Activated effector memory CD4-positive, alpha-beta T cell treated with Interleukin-2 at 50 U/mL for 16 hours (primary cell): ENCODE results near the gene EZH1.
A peak's percentile ranks its signal among the peaks of the same experiment; 100 is the strongest.

Experiments
- DNase-seq: peaks from one replicate; pipeline ENCODE4 v3.0.0-alpha.2; 2020

EZH1 gene

DNA sequence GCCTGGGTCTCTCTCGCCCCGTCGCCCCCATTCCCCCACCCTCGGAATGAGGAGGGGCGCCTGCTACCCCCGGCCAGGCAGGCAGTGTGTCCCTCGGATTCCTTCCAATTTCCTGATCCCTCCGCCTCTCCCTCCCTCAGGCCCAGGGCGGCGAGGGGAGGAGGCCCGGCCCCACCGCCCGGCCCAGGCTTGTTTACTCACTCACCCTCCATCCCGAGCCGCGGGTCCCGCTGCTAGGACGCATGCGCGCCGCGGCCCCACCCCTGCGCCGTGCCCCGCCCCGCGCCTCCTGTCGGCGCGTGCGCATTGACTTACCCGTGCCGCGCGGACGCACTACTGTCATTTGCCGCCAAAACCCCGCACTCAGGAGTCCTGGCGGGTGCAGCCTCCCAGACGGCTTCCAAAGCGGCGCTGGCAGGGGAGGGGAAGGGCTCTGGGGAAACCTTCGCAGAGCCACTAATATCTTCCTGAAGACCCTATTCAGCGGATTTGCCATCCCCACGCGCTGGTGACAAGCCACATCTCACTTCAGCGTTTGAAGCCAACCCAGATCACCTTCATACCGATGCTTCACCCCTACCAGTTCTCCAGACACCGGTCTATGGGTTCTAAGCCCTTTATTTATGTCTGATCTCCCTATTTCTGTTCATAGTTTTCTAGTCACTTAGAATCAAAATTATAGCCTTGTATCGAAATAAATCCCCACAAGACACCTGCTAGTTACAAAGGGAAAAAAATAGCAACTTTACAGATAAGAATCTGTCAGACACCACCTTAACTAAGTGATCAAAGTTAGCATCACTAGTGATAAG, at the start of gene EZH1:
TSS of gene EZH1 (minus strand) at position 235 of the 812 bp plus-strand sequence. CDS start 16,099 bp downstream, outside the sequence.
- DNase-seq: peak; percentile 91

DNA sequence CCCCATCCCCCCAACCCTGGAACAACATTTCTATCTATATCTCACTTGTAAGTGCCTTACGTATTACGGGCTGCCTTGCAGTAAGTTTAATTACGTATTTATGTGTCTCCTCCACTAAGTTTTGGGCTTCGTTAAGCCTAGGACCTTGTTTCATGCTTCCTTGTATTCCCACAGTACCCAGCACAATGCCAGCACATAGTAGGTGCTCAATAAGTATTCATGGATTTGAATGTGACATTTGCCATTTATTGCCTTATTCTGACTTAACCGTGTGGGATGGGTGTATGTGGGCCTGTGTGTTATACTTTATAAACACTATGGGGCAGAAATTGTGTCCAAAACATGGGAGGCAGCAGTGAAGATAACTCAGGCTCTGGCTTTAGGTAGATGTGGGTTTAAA, 47.7 kb upstream of the EZH1 start:
- no peak for DNase-seq

DNA sequence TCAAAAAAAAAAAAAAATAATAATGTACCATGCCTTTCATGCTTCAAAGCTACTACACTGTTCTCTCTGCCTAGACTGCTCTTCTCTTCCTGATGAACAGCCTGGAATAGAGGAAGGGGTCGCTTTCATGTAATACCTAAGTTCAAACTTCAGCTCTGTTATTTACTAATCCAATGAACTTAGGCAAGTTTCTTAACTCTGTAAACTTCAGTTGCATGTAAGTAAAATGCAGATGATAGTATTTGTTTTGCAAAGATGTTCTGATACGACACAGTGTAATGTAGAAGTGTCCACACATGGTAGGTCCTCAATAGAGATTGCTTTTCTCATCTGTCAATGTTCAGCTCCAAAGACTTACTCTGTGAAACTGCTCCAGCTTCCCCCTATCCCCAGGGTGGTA, 47.1 kb upstream of the EZH1 start:
- DNase-seq: no peak

DNA sequence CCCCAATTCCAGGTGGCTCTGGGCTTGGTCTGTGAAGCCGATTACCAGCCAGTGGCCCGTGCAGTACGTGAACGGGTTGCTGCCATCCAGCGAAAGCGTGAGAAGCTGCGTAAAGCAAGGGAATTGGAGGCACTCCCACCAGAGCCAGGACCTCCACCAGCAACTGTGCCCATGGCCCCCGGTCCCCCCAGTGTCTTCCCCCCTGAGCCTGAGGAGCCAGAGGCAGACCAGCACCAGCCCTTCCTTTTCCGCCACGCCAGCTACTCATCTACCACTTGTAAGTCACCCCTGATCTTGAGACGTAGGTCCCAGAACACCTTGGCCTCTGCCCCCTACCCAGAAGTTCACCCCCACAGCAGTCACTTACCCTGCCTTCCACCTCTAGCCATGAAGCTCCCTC, 42.4 kb upstream of the EZH1 start:
- DNase-seq: no peak

DNA sequence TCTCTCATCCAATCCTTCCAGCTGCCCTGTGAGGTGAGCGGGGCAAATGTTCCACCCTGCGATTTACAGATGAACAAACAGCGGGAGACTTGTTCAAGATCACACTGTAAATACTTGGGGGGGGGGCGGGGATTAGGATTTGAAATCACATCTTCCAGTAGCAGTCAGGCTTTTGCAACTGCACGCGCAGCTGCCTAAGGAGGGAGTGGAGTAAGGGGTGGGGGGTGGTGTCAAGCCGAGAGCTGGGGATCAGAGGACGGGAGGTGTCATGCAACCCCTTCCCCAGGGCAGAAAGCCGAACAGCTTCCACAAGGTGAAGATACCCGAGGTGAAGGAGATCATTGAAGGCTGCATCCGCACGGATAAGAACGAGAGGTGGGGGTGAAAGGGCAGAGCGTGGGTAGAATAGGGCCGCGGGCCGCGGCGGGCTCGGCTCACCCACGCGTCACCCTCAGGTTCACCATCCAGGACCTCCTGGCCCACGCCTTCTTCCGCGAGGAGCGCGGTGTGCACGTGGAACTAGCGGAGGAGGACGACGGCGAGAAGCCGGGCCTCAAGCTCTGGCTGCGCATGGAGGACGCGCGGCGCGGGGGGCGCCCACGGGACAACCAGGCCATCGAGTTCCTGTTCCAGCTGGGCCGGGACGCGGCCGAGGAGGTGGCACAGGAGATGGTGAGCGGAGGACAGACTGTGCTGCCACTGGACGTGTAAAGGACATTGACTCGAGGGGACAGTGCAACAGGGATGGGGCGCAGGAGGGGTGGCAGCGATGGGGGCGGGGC, 40.2 kb upstream of the EZH1 start:
- no peak for DNase-seq

DNA sequence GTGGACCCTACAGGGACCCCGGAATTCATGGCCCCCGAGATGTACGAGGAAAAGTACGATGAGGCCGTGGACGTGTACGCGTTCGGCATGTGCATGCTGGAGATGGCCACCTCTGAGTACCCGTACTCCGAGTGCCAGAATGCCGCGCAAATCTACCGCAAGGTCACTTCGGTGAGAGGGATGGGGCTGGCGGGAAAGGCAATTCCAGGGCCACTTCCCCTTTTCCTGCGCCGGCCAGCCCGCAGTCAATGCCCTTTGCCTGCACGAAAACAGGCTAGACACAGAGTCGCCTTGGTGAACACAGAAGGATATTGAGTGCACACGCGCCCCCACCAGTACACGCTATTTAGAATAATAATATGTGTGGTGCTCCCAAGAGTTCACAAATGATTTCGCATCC, 39.6 kb upstream of the EZH1 start:
- no peak for DNase-seq

DNA sequence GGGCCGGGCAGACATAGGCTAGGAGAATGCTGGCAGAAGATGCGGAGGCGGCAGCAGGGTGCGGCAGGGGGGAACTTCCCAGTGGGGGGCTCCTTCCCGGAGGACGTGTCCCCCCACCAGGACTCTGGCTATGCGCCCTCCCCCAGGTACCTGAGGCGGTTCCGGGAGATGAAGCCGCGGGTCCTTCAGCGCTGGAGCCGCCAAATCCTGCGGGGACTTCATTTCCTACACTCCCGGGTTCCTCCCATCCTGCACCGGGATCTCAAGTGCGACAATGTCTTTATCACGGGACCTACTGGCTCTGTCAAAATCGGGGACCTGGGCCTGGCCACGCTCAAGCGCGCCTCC, 38.9 kb upstream of the EZH1 start:
- DNase-seq: no peak

DNA sequence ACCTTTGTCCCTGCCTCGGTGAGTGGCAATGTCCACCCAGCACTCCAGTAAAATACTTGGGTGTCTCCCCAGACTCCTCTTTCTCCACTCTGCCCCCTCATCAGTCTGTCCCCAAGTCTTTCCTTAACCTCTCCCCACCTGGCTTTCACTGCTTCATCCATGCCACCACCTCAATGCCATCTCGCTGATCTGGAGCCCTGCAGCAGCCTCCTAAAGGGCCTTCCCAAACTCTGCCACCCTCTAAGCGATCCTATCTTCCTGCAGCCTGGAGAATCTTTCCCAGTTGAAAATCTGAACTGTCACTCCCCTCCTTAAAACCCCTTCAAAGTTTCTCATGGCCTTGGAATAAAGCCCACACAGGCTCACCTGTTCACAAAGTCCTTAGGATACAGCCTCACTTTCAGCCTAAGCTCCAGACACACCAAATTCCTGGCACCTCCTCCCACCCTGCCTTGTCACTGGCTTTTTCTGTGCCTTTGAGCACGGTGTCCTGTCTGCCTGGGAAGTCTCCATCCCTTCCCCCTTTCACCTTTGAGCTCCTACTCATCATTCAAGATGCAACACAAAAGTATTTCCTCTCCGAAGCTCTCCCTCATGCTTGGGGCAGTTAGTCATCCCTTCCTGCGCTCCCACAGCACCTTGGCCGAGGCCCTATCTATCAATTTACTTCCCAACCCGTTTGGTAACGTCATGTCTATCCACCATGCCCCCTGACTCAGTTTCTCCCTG, 38.4 kb upstream of the EZH1 start:
- no peak for DNase-seq

DNA sequence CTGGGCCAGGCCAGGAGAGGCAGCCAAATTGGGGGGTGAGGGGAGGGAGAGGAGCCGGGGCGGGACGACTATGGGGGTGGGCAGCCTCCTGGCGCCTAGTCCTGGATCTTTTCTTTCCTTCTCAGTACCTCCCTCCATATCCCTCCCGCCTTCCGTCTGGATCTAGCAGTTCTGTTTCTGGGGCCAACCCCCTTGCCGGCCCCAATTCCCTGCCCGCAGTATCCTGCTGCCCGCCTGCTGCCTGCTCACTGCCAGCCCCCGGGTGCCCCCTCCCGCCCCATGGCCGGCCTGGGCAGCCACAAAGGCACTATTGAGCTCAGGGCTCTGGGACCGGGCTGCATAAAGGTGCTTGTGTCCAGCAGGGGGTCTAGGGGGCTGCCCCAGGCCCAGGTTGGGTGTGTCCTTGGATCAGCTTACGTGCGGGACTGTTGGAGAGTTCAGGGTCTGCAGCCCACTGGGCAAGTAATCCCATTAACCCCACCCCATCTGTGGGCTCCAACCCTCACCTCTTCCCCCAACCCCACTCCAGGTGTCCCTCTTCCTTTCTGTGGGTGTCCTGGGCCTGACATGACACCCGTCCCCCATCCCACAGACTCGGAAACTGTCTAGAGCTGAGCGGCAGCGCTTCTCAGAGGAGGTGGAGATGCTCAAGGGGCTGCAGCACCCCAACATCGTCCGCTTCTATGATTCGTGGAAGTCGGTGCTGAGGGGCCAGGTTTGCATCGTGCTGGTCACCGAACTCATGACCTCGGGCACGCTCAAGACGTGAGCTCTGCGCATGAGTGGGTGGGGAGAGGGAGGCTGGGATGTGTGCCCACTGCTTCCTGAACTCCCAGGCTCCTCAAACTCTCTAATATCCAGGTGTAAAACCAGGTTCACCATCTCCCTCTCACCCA, 37.6 kb upstream of the EZH1 start:
- no peak for DNase-seq

DNA sequence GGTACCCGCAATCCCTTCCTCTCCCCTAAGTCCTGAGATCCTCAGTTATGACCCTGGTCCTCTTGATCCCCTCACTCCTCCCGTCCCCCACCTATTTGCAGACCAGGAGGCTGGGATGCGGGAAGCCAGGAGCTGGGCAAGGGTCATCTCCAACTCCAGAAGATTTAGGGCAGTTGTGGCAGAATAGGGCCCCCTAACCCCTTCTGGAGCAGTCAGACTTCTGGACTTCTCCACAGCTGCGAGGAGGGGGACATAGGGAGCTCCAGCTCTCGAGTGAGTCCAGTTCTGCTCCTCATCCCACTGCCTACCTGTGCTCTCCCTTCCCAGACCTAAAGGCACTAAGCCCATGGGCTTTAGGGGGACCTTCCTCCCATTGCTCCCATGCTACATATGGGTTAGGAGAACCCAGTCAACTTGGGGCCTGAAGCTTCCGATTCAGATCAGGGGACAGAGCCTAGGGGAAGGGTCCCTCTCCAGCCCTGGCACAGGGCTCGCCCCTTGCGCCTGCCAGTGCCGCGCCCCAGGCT, 36.9 kb upstream of the EZH1 start:
- no peak for DNase-seq

DNA sequence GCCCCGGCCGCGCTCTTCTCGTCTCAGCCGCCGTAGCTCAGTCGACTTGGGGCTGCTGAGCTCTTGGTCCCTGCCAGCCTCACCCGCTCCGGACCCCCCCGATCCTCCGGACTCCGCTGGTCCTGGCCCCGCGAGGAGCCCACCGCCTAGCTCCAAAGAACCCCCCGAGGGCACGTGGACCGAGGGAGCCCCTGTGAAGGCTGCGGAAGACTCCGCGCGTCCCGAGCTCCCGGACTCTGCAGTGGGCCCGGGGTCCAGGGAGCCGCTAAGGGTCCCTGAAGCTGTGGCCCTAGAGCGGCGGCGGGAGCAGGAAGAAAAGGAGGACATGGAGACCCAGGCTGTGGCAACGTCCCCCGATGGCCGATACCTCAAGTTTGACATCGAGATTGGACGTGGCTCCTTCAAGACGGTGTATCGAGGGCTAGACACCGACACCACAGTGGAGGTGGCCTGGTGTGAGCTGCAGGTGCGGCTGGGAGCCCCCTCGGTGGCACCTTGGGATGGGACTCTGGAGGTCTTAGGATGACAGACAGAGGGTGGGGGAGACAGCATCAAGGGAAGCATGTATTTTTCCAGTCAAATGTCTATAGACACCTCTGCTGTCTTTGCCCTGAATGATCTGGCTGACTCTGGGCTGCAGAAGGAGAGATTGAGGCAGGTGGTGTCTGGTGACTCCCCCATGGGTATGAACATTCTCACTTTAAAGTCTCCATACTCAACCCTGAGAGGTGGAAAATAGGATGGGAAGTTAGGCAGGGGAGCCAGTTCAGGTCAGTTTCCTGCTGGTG, 36.2 kb upstream of the EZH1 start:
- DNase-seq: no peak

DNA sequence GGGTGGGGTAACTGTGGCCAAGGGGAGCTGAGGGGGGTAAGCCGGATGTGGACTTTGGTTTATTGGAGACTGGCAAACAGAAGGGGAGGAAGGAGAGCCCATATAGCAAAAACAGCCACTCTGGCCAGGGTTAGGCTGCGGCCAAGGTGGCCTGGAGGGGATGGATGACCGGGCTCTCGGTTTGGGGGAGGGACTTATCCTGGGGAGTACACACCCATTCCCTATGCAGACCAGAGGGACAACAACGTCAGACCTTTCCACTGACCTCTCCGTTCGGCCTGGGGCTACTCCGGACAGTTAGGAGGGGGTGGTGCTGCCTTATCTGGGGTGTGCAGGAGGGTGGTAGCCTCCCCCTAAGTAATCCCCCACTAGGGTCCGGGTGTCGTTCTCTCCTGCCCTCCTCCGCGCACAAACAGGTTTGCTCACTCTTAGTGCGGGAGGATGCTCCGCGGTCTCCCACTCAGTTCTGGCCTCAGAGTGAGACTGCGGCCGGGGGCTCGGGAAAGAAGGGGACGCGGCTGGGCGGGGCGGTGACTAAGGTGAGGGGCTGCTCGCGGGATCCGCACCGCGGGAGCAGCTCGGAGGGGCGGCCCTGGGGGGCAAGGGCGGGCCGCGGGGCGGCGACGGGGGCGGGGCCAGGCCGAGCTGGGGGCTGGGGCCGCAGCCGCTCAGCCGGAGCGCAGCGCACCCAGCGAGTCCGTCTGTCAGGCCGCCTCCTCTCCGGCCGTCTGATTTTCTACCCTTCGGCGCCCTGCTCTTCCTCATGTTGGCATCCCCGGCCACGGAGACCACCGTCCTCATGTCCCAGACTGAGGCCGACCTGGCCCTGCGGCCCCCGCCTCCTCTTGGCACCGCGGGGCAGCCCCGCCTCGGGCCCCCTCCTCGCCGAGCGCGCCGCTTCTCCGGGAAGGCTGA, 35.4 kb upstream of the EZH1 start, which contains the start of gene WNK4:
TSS of gene WNK4 (plus strand) at position 675 of the 915 bp plus-strand sequence. CDS start at position 764, 89 bp downstream.
- no peak for DNase-seq

DNA sequence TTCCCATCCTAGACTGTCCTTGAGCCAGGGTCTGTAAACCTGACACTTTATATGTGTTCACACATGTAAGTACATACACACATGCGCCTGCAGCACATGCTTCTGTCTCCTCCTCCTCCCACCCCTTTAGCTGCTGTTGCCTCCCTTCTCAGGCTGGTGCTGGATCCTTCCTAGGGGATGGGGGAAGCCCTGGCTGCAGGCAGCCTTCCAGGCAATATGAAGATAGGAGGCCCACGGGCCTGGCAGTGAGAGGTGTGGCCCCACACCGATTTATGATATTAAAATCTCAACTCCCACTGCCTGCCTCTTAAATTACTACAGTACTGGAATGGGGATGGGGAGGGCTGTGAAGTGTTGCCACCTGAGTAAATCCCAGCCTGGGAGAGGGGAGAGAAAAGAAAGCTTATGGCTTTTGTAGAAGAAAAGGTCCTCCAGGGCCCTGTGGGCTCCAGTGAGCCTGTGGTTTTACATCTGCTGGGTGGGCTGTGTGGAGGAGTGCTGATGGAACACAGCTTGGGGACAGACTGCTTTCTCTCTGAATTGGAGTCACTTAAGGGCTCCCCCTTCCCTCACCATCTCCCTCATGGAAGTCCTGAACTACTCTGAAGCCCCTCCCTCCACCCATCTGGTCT, 34.6 kb upstream of the EZH1 start:
- no peak for DNase-seq

DNA sequence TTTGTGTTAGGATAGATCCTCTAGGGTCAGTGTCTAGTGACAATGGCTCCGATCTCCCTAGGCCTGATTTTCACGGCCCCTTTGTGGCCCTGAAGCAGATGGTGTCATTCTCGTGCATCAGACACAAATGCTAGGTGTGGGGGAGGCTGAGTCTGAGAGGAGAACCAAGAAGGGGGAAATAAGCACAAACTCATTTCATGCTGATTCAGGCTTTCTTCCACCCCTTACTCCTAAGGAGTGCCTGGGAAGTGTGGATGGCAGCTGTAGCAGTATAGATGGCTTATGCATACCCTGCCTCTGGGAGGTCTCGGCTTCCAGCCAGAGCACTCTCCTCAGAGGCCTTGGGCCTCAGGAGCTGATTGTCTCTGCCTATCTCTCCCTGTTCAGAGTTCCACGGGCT, 33.7 kb upstream of the EZH1 start:
- no peak for DNase-seq

DNA sequence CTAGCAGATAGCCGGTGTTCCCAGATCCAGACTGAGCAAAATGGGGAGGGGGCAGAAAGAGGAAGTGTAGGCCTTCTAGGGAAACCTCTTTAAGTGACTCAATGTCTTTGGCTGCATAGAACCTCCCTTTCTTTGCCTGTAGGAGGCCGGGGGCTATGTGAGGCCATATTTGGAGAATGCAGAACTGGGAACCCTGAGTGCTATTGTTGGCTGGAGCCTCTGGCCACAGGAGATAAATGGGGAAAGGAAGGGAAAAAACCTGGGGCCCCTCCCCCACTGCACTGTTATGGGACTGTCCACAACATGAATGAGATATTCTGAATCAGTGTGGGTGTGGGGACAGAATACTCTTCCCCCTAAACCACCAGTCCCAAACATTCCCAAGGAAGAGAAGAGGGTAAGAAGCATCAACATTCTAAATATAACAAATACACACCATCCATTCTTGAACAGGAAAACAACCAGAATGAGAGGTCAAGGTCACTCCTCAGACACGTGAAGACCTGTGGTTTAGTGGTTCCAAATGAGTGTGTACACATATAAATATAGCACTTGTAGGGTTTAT, 30.8 kb upstream of the EZH1 start:
- no peak for DNase-seq

DNA sequence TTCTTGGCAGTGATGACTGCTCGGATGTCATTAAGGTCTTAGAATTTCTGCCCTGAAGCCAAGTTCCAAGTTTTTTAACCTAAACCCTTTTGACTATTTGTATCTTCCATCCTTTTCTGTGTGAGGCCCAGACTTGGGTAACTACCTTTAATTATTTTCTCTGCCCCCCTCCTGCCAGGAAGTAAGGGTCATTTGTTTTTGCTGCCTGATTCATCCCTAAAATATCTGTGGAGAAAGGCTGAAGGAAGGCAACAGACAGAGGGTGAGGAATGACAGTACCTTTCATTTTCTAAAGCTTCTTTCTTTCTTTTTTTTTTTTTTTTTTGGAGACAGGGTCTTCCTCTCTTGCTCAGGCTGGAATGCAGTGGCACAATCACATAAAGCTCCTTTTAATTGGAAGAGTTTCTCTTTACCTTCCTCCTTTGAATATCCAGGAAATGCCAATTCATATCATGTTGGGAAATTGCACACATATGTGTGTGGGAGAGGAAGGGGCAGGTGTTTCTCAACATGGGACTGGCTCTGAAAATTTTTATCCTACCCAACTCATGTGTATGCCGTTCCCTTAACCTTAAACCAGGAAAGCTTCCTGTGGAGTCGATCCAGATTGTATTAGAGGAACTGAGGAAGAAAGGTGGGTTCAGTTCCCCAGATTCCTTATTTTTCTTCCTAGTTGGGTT, 29.4 kb upstream of the EZH1 start:
- no peak for DNase-seq

DNA sequence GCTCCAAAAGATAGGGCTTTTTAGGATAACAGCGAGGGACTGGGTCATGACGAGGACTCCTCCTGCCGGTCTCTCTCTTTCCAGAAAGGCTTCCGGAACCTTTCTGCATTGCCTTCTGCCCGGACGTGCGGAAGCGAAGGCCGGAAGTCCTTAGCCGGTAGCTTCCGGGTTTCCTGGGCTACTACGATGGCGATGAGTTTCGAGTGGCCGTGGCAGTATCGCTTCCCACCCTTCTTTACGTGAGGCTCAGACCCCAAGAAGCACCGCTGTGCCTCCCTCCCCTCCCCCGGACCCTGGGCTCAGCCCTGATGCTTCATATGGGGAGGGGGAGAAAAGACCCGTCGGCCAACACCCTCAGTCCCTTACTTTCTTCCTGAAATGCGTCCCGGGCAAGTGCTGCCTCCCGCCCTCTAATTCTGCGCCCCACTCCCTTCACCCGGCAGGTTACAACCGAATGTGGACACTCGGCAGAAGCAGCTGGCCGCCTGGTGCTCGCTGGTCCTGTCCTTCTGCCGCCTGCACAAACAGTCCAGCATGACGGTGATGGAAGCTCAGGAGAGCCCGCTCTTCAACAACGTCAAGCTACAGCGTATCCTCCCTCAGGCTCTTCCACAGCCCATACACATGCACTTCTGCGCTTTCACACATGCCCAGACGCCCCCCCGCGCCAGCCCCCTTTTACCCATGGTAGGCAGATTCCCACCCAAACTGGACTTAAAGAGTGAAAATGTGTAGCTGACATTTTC, 28.6 kb upstream of the EZH1 start, which contains the start of gene VPS25:
TSS of gene VPS25 (plus strand) at position 160 of the 746 bp plus-strand sequence. CDS start at position 187, 27 bp downstream.
- DNase-seq: peak; percentile 72

DNA sequence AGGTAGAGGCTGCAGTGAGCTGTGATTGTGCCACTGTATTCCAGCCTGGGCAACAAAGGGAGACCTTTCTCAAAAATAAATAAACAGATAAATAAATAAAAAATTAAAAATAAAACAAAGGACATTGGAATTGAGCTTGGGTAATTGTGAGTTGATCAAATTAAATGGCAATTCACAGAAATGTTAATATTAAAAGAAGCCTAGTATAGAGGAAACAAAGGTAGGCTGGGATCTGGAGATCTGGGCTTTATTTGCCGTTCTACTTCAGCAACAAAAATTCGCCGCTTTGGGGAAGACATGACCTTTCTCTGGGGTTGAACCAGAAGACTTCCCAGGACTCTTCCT, 28.1 kb upstream of the EZH1 start:
- DNase-seq: no peak
